Activated CD8-positive, alpha-beta memory T cell treated with anti-CD3 and anti-CD28 coated beads, Interleukin-2, amount 50 U/mL, for 4 hours (primary cell): ENCODE measurements around the gene MRE11.
"Not testable (repeated sequence)": the region's sequence is repeated elsewhere in the genome, so short reads cannot be mapped to it uniquely, and the experiment has no call there.

Experiments
- DNase-seq: peaks from one replicate; pipeline ENCODE4 v3.0.0-alpha.2; 2020

Gene MRE11

GRCh38 chr11:94418123-94418765, 75.4 kb downstream of the MRE11 start:
- no peak for DNase-seq

GRCh38 chr11:94417386-94417987, 76.2 kb downstream of the MRE11 start:
- no peak for DNase-seq

- DNase-seq: no peak
Measured at GRCh38 chr11:94405062-94405833, 88.4 kb downstream of the MRE11 start.

DNA sequence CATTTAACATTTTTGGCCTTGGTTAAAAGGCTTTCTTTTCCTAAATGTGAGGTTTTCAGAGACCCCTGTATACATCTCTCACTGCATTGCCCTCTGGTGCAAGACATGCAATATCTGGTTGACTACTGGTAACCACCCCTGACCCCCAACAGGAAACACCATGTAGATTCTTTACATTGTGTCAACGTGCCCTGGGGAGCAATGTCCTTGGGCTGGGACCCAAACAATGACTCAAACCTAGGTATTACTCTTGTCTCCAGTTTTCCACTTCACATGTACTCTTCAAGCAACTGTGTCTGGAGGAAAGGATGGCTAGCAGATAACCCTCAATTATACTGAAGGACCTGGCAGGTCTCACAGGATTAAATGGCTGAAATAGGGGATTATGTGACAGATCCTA, 91.3 kb downstream of the MRE11 start:
- DNase-seq: no peak

- no peak for DNase-seq
Measured at GRCh38 chr11:94401773-94402265, 91.8 kb downstream of the MRE11 start.

- DNase-seq: no peak
Measured at GRCh38 chr11:94400839-94401772, 92.5 kb downstream of the MRE11 start, which contains the start of gene GPR83. Gene GPR83 (minus strand): TSS chr11:94401419. CDS start chr11:94401247, 172 bp downstream.

- no peak for DNase-seq
Measured at GRCh38 chr11:94400457-94400838, 93.2 kb downstream of the MRE11 start.

DNA sequence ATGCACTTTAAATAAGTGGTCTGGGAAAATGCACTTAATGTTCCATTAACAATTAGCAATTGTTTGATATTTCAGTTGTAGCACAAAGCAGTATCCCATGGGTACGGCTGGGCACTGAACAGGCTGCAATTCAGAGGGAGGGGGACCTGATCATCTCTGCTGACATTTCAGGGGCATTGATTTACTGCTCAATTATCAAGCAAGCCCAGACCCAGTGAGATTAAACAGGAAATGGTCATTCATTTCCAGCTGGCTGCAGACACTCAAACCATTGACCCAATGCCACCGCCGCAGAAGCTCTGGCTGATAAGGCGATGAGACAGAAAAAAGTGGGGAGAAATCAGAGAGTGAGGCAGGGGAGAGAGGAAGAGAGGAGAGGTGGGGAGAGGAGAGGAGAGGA, 93.6 kb downstream of the MRE11 start:
- no peak for DNase-seq

DNA sequence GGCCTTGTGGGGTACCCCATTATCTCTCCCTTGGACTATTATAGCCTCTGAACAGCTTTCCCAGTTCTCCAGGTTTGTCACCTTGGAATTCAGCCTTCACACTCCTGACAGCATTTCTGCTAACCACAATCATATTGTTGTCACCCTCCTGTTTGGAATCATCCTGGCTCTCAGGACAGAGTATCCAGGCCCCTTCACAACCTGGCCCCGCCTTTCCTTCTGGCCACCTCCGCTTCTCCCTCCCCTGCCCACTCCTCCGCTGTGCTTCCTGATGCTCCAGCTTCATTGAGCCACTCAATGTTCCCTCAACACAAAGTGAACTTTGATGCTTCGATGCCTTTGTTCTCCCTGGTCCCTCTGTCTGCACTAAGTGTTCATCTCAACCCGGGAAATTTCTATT, 95.5 kb downstream of the MRE11 start:
- no peak for DNase-seq

- DNase-seq: no peak
Measured at GRCh38 chr11:94396282-94396681, 97.4 kb downstream of the MRE11 start.

- not testable (repeated sequence) for DNase-seq
Measured at GRCh38 chr11:94391937-94392336, 101.7 kb downstream of the MRE11 start.

- DNase-seq: no peak
Measured at GRCh38 chr11:94379613-94380012, 114.0 kb downstream of the MRE11 start.

- DNase-seq: no peak
Measured at GRCh38 chr11:94376841-94377240, 116.8 kb downstream of the MRE11 start.

GRCh38 chr11:94370576-94370975, 123.1 kb downstream of the MRE11 start:
- DNase-seq: not testable (repeated sequence)
